Duodenal mucosa (tissue), 2 donors: ENCODE measurements around the gene VWA1.
A peak's percentile ranks its signal among the peaks of the same experiment; 100 is the strongest.
"Not testable (repeated sequence)": the region's sequence is repeated elsewhere in the genome, so short reads cannot be mapped to it uniquely, and the experiment has no call there.

Experiments used
- H3K27ac ChIP-seq: one replicate; pipeline ENCODE4 v1.7.0; 2013; ENCODE audit warnings: low read depth, low read length
- H3K27me3 ChIP-seq, 2 donors: one replicate each; pipeline ENCODE4 v1.7.0; 2013; ENCODE audit warnings: low read length in 2 of 2, control low read depth in 1 of 2; ENCODE audit not compliant: insufficient read depth in 2 of 2, control insufficient read depth in 1 of 2
- H3K36me3 ChIP-seq, 2 donors: one replicate each; pipeline ENCODE4 v1.7.0; 2013; ENCODE audit warnings: low read length in 2 of 2, control low read depth in 1 of 2; ENCODE audit not compliant: insufficient read depth in 2 of 2, control insufficient read depth in 1 of 2
- H3K4me1 ChIP-seq, 2 donors: one replicate each; pipeline ENCODE4 v1.7.0; 2013; ENCODE audit warnings: low read length in 2 of 2, control low read depth in 1 of 2; ENCODE audit not compliant: insufficient read depth in 2 of 2, control insufficient read depth in 1 of 2
- H3K4me3 ChIP-seq, 2 donors: one replicate each; pipeline ENCODE4 v1.7.0; 2013; ENCODE audit warnings: low read length in 2 of 2, low read depth in 1 of 2
- H3K9ac ChIP-seq, 2 donors: one replicate each; pipeline ENCODE4 v1.7.0; 2013; ENCODE audit warnings: low read length in 2 of 2, low read depth in 1 of 2
- H3K9me3 ChIP-seq, 2 donors: one replicate each; pipeline ENCODE4 v1.7.0; 2013; ENCODE audit warnings: low read length in 2 of 2, control low read depth in 1 of 2; ENCODE audit not compliant: control insufficient read depth in 1 of 2

Gene VWA1

DNA sequence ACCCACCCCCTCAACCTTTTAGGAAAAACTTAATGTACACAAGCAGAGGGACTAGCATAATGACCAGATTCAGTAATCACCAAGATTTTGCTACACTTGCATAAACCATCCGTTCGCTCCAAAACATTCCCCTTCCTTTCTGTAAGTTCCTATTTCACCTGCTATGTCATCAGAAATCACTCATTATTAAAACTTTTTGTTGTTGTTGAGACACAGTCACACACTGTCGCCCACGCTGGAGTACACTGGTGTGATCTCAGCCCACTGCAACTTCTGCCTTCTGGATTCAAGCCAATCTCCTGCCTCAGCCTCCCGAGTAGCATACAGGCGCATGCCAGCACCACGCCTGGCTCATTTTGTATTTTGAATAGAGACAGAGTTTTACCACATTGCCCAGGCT is 31.8 kb upstream of the VWA1 start:
- Histone ChIP-seq H3K27me3 (no peaks in the 10 kb centered on the region), H3K36me3 (peaks cover 27 to 47% of the 10 kb centered on the region in 2 donors), H3K27ac (no peak overlapping the region), H3K4me1 (peaks cover 30 to 38% of the 10 kb centered on the region in 2 donors), H3K4me3 (no peak overlapping the region), H3K9me3 (no peaks in the 10 kb centered on the region), H3K9ac (no peak overlapping the region)

DNA sequence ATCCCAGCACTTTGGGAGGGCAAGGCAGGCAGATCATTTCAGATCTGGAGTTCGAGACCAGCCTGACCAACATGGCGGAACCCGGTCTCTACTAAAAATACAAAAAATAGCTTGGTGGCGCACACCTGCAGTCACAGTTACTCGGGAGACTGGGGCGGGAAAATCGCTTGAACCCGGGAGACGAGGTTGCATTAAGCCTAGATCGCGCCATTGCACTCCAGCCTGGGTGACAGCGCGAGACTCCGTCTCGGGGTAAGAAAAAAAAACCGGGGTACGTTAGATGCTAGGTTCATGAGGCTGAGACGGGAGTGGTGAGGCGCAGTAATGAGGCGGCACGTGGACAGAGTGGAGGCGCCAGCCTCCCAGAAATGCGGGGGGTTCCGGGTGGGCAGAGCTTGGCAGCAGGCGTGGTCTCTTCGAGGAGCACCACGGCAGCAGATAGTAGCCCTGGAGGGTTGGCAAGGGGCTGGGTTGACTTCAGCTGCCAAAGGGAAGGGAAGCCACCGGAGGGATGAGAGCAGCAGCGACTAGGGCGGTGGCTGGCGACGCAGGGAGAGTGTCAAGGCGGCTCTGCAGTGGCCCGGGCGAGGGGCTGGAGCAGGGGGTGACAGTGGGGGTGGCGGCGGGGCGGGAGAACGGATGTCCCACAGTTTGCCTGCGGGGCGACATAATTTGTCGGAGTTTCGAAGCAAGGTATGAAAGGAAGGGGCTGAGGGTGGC is 29.2 kb upstream of the VWA1 start:
- Histone ChIP-seq H3K27ac (no peak overlapping the region), H3K27me3 (no peaks in the 10 kb centered on the region), H3K4me3 (peak overlapping the region; percentile 78 to 91), H3K9ac (peak overlapping the region; percentile 76 to 79), H3K36me3 (peaks cover 18 to 37% of the 10 kb centered on the region in 2 donors), H3K4me1 (peaks cover 17 to 23% of the 10 kb centered on the region in 2 donors), H3K9me3 (no peaks in the 10 kb centered on the region)

DNA sequence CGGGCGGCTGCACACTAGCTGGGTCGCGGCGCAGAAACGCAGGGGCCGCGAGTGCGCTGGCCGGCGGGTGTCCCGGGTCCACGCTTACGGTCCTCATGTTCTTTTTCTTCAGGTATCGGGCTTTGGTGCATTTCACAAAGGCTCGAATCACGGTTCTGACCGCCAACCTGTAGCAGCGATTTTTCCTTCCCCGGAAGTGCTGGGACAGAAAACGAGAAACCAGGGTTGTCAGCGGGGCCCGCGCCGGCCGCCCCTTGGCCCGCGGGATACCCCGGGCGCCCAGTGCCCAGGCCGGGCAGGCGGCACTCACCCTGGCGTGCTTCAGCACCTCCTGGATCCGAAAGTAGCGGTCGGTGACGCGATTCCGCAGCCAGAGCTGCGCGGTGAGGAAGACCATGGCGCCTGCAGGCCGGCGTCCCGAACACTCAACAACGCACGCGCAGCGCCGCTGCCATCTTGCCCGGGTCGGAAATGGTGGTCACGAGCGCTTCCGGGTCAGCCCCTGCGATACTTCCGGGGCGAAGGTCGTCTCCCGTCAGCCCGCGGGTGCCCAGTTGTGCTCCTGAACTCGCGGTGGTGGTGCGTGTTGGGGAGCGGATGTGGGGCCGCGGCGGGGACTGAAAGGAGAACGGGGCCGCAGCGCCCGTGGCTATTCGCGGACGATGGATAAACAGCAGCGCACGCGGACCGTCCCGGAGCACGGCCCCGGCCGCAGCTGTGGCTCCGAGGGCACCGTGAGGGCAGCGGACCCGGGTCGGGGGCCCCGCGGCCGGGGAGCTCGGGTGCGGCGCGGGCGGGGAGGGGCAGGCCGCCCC is 28.5 kb upstream of the VWA1 start, which contains the start of gene MRPL20:
MRPL20 (minus strand) TSS at position 473 of the 815 bp plus-strand sequence; CDS start at position 397, 76 bp downstream.
- Histone ChIP-seq H3K36me3 (peaks cover 11 to 29% of the 10 kb centered on the region in 2 donors), H3K4me1 (peaks cover 13 to 20% of the 10 kb centered on the region in 2 donors), H3K27ac (peak within 1 kb of the TSS; percentile 50), H3K9me3 (no peaks in the 10 kb centered on the region), H3K27me3 (no peaks in the 10 kb centered on the region), H3K4me3 (peak within 1 kb of the TSS; percentile 78 to 91), H3K9ac (peak within 1 kb of the TSS; percentile 76 to 79)

DNA sequence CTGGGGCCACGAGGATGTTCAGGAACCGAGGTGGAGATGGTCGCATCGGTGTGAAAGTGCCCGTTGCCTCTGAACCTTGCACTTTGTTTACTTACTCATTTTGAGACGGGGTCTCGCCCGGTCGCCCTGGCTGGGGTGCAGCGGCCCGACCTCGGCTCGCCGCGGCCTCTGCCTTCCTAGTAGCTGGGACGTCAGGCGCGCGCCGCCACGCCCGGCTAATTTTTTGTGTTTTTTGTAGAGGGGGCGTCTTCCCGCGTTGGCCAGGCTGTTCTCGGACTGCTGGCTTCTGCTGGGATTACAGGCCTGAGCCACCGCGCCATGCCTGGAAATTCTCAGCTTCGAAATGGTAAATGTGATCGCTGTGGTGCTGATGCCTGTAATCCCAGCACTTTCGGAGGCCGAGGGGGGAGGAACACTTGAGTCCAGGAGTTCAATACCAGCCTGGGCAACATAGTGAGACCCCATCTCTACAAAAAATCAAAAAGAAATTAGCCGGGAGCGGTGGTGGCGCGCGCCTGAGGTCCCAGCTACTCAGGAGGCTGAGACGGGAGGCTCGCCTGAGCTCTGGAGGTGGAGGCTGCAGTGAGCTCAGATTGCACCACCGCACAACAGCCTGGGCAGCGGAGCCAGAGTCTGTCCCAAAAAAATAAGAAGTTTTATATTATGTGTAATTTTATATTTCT is 27.7 kb upstream of the VWA1 start:
- Histone ChIP-seq H3K36me3 (peaks cover 6 to 22% of the 10 kb centered on the region in 2 donors), H3K4me1 (peaks cover 13 to 20% of the 10 kb centered on the region in 2 donors), H3K27me3 (no peaks in the 10 kb centered on the region), H3K4me3 (peak overlapping the region; percentile 78 to 91), H3K9me3 (no peaks in the 10 kb centered on the region), H3K27ac (peak overlapping the region; percentile 50), H3K9ac (peak overlapping the region; percentile 76 to 79)

DNA sequence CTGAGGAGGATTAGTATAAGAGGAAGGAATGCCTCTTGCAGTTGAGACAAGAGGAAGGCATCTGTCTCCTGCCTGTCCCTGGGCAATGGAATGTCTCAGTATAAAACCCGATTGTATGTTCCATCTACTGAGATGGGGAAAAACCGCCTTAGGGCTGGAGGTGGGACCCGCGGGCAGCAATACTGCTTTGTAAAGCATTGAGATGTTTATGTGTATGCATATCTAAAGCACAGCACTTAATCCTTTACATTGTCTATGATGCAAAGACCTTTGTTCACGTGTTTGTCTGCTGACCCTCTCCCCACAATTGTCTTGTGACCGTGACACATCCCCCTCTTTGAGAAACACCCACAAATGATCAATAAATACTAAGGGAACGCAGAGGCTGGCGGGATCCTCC is 25.3 kb upstream of the VWA1 start:
- not testable (repeated sequence) for H3K9ac ChIP-seq, H3K9me3 ChIP-seq, H3K27me3 ChIP-seq, H3K36me3 ChIP-seq, H3K27ac ChIP-seq, H3K4me3 ChIP-seq
- H3K4me1 ChIP-seq, result peaks cover 13 to 20% of the 10 kb centered on the region in 2 donors

DNA sequence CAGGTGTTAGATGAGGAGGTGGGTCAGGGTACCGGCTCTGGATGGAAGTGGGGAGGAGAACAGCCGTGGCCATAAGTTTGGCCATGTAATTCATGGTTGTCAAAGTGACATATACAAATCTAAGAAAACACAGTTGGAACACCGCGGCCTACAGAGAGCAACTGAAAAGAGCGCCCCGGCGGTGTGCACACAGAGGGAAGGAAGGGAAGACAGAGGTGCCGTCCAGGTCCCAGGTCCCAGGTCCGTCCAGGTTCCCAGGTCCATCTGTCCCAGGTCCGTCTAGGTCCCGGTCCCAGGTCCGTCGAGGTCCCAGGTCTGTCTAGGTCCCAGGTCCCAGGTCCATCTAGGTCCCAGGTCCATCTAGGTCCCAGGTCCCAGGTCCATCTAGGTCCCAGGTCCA is 23.9 kb upstream of the VWA1 start:
- Histone ChIP-seq H3K9me3 (no peaks in the 10 kb centered on the region), H3K9ac (no peak overlapping the region), H3K36me3 (no peaks in the 10 kb centered on the region), H3K4me3 (no peak overlapping the region), H3K27me3 (no peaks in the 10 kb centered on the region), H3K4me1 (peaks cover 4 to 8% of the 10 kb centered on the region in 2 donors), H3K27ac (no peak overlapping the region)

DNA sequence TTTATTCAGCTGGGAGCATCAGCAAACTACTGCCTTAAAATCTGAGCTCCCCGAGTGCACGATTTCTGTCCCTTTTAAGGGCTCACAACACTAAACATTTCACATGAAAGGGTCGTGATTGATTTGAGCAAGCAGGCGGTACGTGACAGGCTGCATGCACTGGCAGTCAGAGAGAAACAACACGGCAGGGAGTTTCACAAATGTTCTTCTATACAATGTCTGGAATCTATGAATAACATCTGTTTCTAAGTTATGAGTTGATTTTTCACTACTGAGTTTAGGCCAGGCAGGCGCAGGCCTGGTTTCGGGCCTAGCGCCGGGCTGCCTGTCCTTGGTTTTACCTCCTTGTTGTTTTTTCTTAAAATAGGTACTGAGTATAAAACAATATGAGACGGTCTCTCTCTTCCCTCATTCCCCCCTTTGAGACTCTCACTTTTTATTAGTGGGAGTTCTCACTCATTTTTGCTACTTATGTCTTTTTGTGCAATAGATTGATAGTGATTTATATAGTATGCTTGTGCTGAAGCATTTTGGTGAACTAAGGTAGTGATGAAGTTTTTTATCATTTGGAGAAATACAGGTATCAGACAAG is 23.1 kb upstream of the VWA1 start:
- H3K9me3 ChIP-seq, H3K4me3 ChIP-seq: not testable (repeated sequence)

DNA sequence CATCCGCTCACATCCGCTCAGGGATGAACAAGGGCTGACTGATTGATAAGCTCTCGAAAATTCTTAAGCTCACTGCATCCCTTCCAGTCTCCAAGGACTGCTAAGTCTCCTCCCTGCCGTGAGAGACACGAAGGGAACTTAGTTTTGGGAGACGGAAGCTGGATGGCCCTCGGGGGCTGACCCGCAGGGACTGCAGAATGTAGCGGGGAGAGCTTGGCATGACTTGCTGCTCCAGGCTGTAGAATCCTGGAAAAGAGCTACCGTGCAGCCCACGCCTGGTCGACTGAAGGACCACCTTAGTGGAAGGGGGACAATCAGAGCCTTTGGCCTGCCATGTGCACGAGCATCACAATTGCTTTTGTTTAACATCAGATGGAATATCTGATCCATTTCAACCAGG is 19.7 kb upstream of the VWA1 start:
- Histone ChIP-seq H3K4me3 (no peak overlapping the region), H3K9me3 (no peaks in the 10 kb centered on the region), H3K36me3 (no peaks in the 10 kb centered on the region), H3K9ac (no peak overlapping the region), H3K27ac (no peak overlapping the region), H3K27me3 (no peaks in the 10 kb centered on the region), H3K4me1 (no peaks in the 10 kb centered on the region)

More for the DNA sequence above, 23.1 kb upstream of the VWA1 start:
- H3K27ac ChIP-seq, H3K36me3 ChIP-seq, H3K9ac ChIP-seq, H3K4me1 ChIP-seq, H3K27me3 ChIP-seq: not testable (repeated sequence)

DNA sequence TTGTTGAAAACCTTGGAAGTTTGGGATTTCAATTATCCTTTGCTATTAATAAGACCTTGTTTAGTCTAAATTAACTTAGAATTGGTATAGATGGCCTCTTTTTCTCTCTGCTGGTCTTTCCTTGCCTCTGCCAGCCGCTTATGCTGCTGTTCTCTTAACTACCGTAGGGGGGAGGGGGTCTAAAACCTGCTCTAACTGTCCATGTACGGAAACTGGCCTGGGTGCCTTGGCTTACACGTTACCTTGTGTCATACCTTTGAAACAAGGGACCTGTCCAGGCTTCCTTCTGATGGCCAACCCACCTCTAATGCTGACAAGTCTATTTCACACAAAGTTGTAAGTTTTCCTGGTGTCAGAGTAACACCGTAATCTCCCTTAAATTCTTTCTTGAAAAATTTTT is 18.1 kb upstream of the VWA1 start:
- H3K27ac ChIP-seq, H3K9ac ChIP-seq, H3K36me3 ChIP-seq, H3K27me3 ChIP-seq, H3K4me3 ChIP-seq, H3K4me1 ChIP-seq, H3K9me3 ChIP-seq: not testable (repeated sequence)
